CD4-positive, alpha-beta T cell treated with Interleukin-4 for 4 hours (primary cell): ENCODE results near the gene ATP5F1A.
A peak's percentile ranks its signal among the peaks of the same experiment; 100 is the strongest.

ENCODE experiments used
- DNase-seq: peaks from one replicate; pipeline ENCODE4 v3.0.0-alpha.2; 2020

The ATP5F1A gene

GRCh38 chr18:46042571-46043123, 55.4 kb downstream of the ATP5F1A start:
- peak; percentile 27 for DNase-seq

GRCh38 chr18:46040747-46041104, 57.4 kb downstream of the ATP5F1A start:
- DNase-seq = peak; percentile 19

GRCh38 chr18:46040033-46040746, 57.9 kb downstream of the ATP5F1A start:
- no peak for DNase-seq

GRCh38 chr18:46037512-46038305, 60.4 kb downstream of the ATP5F1A start:
- DNase-seq = no peak

- no peak for DNase-seq
These were observed 62.1 kb downstream of the ATP5F1A start for GRCh38 chr18:46035696-46036680.

- DNase-seq = no peak
These were observed 63.9 kb downstream of the ATP5F1A start for GRCh38 chr18:46034230-46034629.

GRCh38 chr18:46031741-46032140, 66.4 kb downstream of the ATP5F1A start:
- no peak for DNase-seq
